Ascending aorta (tissue), 2 donors: Measurements from ENCODE around the gene DNAJC8. TPM values are rescaled to one million over a fixed set of nuclear protein-coding genes. Genes with fewer than 3 reads are reported as not detected.

Experiments used
- DNase-seq, 2 donors: peaks; one replicate each; pipeline ENCODE4 v3.0.0-alpha.2; 2019; ENCODE audit warnings: low spot score in 2 of 2
- H3K27ac ChIP-seq, 2 donors: fragments of 200-600 bp; sonication (generic); one replicate each; pipeline ENCODE4 v1.5.1; 2016 to 2017; ENCODE audit warnings: mild to moderate bottlenecking in 1 of 2
- H3K27me3 ChIP-seq: fragments of 200-600 bp; sonication (generic); one replicate; pipeline ENCODE4 v1.5.1; 2017
- H3K36me3 ChIP-seq, 2 donors: fragments of 200-600 bp; sonication (generic); one replicate each; pipeline ENCODE4 v1.5.1; 2016
- H3K4me1 ChIP-seq, 2 donors: fragments of 200-600 bp; sonication (generic); one replicate each; pipeline ENCODE4 v1.5.1; 2016 to 2017; ENCODE audit warnings: mild to moderate bottlenecking in 1 of 2
- H3K4me3 ChIP-seq, 2 donors: fragments of 200-600 bp; sonication (generic); one replicate each; pipeline ENCODE4 v1.5.1; 2016 to 2017; ENCODE audit warnings: mild to moderate bottlenecking in 1 of 2
- H3K9me3 ChIP-seq, 2 donors: fragments of 200-600 bp; sonication (generic); one replicate each; pipeline ENCODE4 v1.5.1; 2016
- CTCF ChIP-seq, 3 experiments: fragments of 200-600 bp in 2 of 3; fragments of 450-650 bp in 1 of 3; sonication (generic) in 2 of 3; IDR thresholded peaks; one replicate each; pipeline ENCODE4 v1.5.1; 2016 to 2019; ENCODE audit warnings: antibody characterized with exemption in 3 of 3, mild to moderate bottlenecking in 1 of 3, moderate library complexity in 1 of 3
- intact Hi-C: fragments of 100-400 bp; cut with DNase I; formaldehyde crosslinking; loops from one replicate; pipeline ENCODE4 v1.15.1; 2023
- total RNA-seq: library from RNA; depleted of rRNA; stranded (reverse); fragments of >200 nt; gene quantifications from one replicate; pipeline ENCODE4 v1.1.0, GENCODE V29; 2016

The DNAJC8 gene
- total RNA-seq, 1 donor from 2014 or later, result 65.2 TPM

GRCh38 chr1:28172713-28173150 lies 60.1 kb downstream of the DNAJC8 start:
- no peaks in the 10 kb centered on the region for H3K9me3 ChIP-seq

GRCh38 chr1:28171246-28171645 lies 61.6 kb downstream of the DNAJC8 start:
- no peak overlapping the region for H3K27ac ChIP-seq
- intact Hi-C loops, result no loop called here
- DNase-seq, result no peak
- no peaks in the 10 kb centered on the region for H3K9me3 ChIP-seq
- no peaks in the 10 kb centered on the region for H3K27me3 ChIP-seq
- no peak for TF ChIP-seq CTCF (IDR thresholded peaks at IDR 0.05)
- H3K4me3 ChIP-seq, result no peak overlapping the region
- no peaks in the 10 kb centered on the region for H3K36me3 ChIP-seq
- H3K4me1 ChIP-seq, result no peaks in the 10 kb centered on the region

More at GRCh38 chr1:28172713-28173150, 60.1 kb downstream of the DNAJC8 start:
- intact Hi-C loops, result no loop called here
- Histone ChIP-seq H3K27me3 (no peaks in the 10 kb centered on the region), H3K4me1 (no peaks in the 10 kb centered on the region), H3K4me3 (no peak overlapping the region), H3K36me3 (no peaks in the 10 kb centered on the region), H3K27ac (peak overlapping the region in 1 of 2 donors; percentile 27)
- no peak for DNase-seq
- TF ChIP-seq CTCF (IDR thresholded peaks at IDR 0.05), result no peak

GRCh38 chr1:28170001-28170596 lies 62.7 kb downstream of the DNAJC8 start:
- no peak for TF ChIP-seq CTCF (IDR thresholded peaks at IDR 0.05)
- Histone ChIP-seq H3K9me3 (peaks cover 0 to 4% of the 10 kb centered on the region in 2 donors), H3K36me3 (no peaks in the 10 kb centered on the region), H3K4me3 (no peak overlapping the region), H3K4me1 (no peaks in the 10 kb centered on the region), H3K27me3 (no peaks in the 10 kb centered on the region), H3K27ac (no peak overlapping the region)
- intact Hi-C loops, result no loop called here
- no peak for DNase-seq

GRCh38 chr1:28163496-28164161 lies 69.2 kb downstream of the DNAJC8 start:
- TF ChIP-seq CTCF (IDR thresholded peaks at IDR 0.05), result no peak
- Histone ChIP-seq H3K4me1 (no peaks in the 10 kb centered on the region), H3K27me3 (no peaks in the 10 kb centered on the region), H3K36me3 (no peaks in the 10 kb centered on the region), H3K27ac (no peak overlapping the region), H3K4me3 (no peak overlapping the region), H3K9me3 (peaks cover 0 to 4% of the 10 kb centered on the region in 2 donors)
- intact Hi-C loops, result no loop called here
- DNase-seq, result no peak

GRCh38 chr1:28162151-28162550 lies 70.7 kb downstream of the DNAJC8 start:
- no peak overlapping the region for H3K27ac ChIP-seq
- peaks cover 0 to 4% of the 10 kb centered on the region in 2 donors for H3K9me3 ChIP-seq
- H3K4me1 ChIP-seq, result no peaks in the 10 kb centered on the region
- no peak for DNase-seq
- no peaks in the 10 kb centered on the region for H3K27me3 ChIP-seq
- no peak for TF ChIP-seq CTCF (IDR thresholded peaks at IDR 0.05)
- H3K4me3 ChIP-seq, result no peak overlapping the region
- H3K36me3 ChIP-seq, result no peaks in the 10 kb centered on the region
- intact Hi-C loops, result no loop called here
